ENCODE measurements around the gene HYAL1. TPM values are rescaled to one million over a fixed set of nuclear protein-coding genes. Genes with fewer than 3 reads are reported as not detected.

HYAL1 gene
- total RNA-seq, 2 donors from 2014 or later, result 9.0 to 15.2 TPM

- TF ChIP-seq CTCF (IDR thresholded peaks at IDR 0.05), result no peak
- no peaks in the 10 kb centered on the region for H3K27me3 ChIP-seq
- H3K9me3 ChIP-seq, result no peaks in the 10 kb centered on the region
- H3K4me3 ChIP-seq, result peak overlapping the region; percentile 69
- intact Hi-C loops (cut with DNase I), result no loop called here
- peak; percentile 100 for DNase-seq
- H3K27ac ChIP-seq, result peak overlapping the region; percentile 97
- peak overlapping the region; percentile 83 to 89 for H3K9ac ChIP-seq (ENCODE audit: low read depth in 2 of 2, low read length in 2 of 2)
- H3K4me1 ChIP-seq, result peaks cover 13% of the 10 kb centered on the region
- H3K36me3 ChIP-seq, result no peaks in the 10 kb centered on the region
Observed at GRCh38 chr3:50337175-50337861, 33.9 kb upstream of the HYAL1 start.

GRCh38 chr3:50336452-50337174 lies 33.2 kb upstream of the HYAL1 start:
- Histone ChIP-seq H3K9me3 (no peaks in the 10 kb centered on the region), H3K27ac (peak overlapping the region; percentile 97), H3K36me3 (peaks cover 2% of the 10 kb centered on the region), H3K9ac (ENCODE audit: low read depth in 2 of 2, low read length in 2 of 2) (peak overlapping the region; percentile 83 to 89), H3K27me3 (no peaks in the 10 kb centered on the region), H3K4me1 (peaks cover 13% of the 10 kb centered on the region), H3K4me3 (peak overlapping the region; percentile 69)
- no peak for DNase-seq
- TF ChIP-seq CTCF (IDR thresholded peaks at IDR 0.05), result no peak
- intact Hi-C loops (cut with DNase I), result no loop called here

GRCh38 chr3:50334339-50335075 lies 31.1 kb upstream of the HYAL1 start:
- Histone ChIP-seq H3K36me3 (peaks cover 20% of the 10 kb centered on the region), H3K9ac (ENCODE audit: low read depth in 2 of 2, low read length in 2 of 2) (peak overlapping the region in 1 of 2 donors; percentile 44), H3K27me3 (no peaks in the 10 kb centered on the region), H3K9me3 (no peaks in the 10 kb centered on the region), H3K4me3 (no peak overlapping the region), H3K27ac (peak overlapping the region; percentile 97), H3K4me1 (peaks cover 13% of the 10 kb centered on the region)
- no peak for TF ChIP-seq CTCF (IDR thresholded peaks at IDR 0.05)
- DNase-seq, result no peak
- intact Hi-C loops (cut with DNase I), result no loop called here

GRCh38 chr3:50333744-50334328 lies 30.5 kb upstream of the HYAL1 start:
- H3K4me1 ChIP-seq, result peaks cover 14% of the 10 kb centered on the region
- intact Hi-C loops (cut with DNase I), result no loop called here

More at GRCh38 chr3:50333744-50334328, 30.5 kb upstream of the HYAL1 start:
- DNase-seq, result no peak
- Histone ChIP-seq H3K36me3 (peaks cover 20% of the 10 kb centered on the region), H3K27me3 (no peaks in the 10 kb centered on the region), H3K4me3 (no peak overlapping the region), H3K9ac (ENCODE audit: low read depth in 2 of 2, low read length in 2 of 2) (peak overlapping the region in 1 of 2 donors; percentile 44), H3K9me3 (no peaks in the 10 kb centered on the region), H3K27ac (peak overlapping the region; percentile 97)
- no peak for TF ChIP-seq CTCF (IDR thresholded peaks at IDR 0.05)
